Measurements from ENCODE around the gene HOXA4. TPM values are rescaled to one million over a fixed set of nuclear protein-coding genes. Genes with fewer than 3 reads are reported as not detected.

The HOXA4 gene
- total RNA-seq, 3 donors from 2014 or later = 0.14 TPM; not detected in 2

- ATAC-seq (no peak), DNase-seq (no peak)
- Mint-ChIP-seq H3K4me1 (ENCODE audit: low read depth) (no peaks in the 10 kb centered on the region), H3K36me3 (ENCODE audit: insufficient read depth) (no peaks in the 10 kb centered on the region), H3K9me3 (no peaks in the 10 kb centered on the region), H3K27me3 (ENCODE audit: low read depth) (peaks cover 59% of the 10 kb centered on the region), H3K4me3 (no peak overlapping the region)
Observed at GRCh38 chr7:27141137-27141922, 10.8 kb upstream of the HOXA4 start.

GRCh38 chr7:27140126-27140857, 9.7 kb upstream of the HOXA4 start:
- Mint-ChIP-seq H3K9me3 (no peaks in the 10 kb centered on the region), H3K27me3 (ENCODE audit: low read depth) (peaks cover 61% of the 10 kb centered on the region), H3K4me3 (no peak overlapping the region), H3K4me1 (ENCODE audit: low read depth) (peaks cover 5% of the 10 kb centered on the region), H3K36me3 (ENCODE audit: insufficient read depth) (no peaks in the 10 kb centered on the region)
- ATAC-seq (no peak), DNase-seq (no peak)

- ATAC-seq = no peak
- Mint-ChIP-seq H3K27me3 (ENCODE audit: low read depth) (peaks cover 62% of the 10 kb centered on the region), H3K4me1 (ENCODE audit: low read depth) (peaks cover 8% of the 10 kb centered on the region), H3K9me3 (no peaks in the 10 kb centered on the region), H3K4me3 (no peak overlapping the region), H3K36me3 (ENCODE audit: insufficient read depth) (no peaks in the 10 kb centered on the region)
- DNase-seq = no peak
Observed at GRCh38 chr7:27139334-27140125, 9.0 kb upstream of the HOXA4 start.

DNA sequence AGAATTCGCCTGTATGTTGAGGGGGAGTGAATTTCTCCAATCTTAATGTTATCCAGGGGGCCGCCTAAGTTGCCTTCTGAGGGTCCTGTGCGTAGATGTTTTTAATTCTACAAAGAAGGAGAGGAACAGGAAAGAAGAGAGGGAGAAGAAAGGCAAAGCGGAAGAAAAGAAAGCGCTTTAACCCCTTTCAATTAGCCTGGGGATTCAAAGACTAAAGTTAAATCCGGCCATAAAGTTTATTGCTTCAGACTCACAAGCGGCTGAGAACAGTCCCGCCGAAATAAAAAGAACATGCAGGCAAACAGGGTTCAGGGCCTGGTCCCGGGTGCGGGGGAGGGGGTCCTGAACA, 8.4 kb upstream of the HOXA4 start:
- H3K9me3 Mint-ChIP-seq = no peaks in the 10 kb centered on the region
- peaks cover 13% of the 10 kb centered on the region for H3K4me1 Mint-ChIP-seq (ENCODE audit: low read depth)
- DNase-seq (no peak), ATAC-seq (no peak)
- no peak overlapping the region for H3K4me3 Mint-ChIP-seq
- H3K27me3 Mint-ChIP-seq (ENCODE audit: low read depth) = peaks cover 60% of the 10 kb centered on the region
- no peaks in the 10 kb centered on the region for H3K36me3 Mint-ChIP-seq (ENCODE audit: insufficient read depth)

- no peak for DNase-seq
- no peak overlapping the region for H3K4me3 Mint-ChIP-seq
- H3K9me3 Mint-ChIP-seq = no peaks in the 10 kb centered on the region
- H3K36me3 Mint-ChIP-seq (ENCODE audit: insufficient read depth) = no peaks in the 10 kb centered on the region
- peaks cover 61% of the 10 kb centered on the region for H3K27me3 Mint-ChIP-seq (ENCODE audit: low read depth)
- no peak for ATAC-seq
- H3K4me1 Mint-ChIP-seq (ENCODE audit: low read depth) = peaks cover 13% of the 10 kb centered on the region
Observed at GRCh38 chr7:27138472-27138871, 7.9 kb upstream of the HOXA4 start.

DNA sequence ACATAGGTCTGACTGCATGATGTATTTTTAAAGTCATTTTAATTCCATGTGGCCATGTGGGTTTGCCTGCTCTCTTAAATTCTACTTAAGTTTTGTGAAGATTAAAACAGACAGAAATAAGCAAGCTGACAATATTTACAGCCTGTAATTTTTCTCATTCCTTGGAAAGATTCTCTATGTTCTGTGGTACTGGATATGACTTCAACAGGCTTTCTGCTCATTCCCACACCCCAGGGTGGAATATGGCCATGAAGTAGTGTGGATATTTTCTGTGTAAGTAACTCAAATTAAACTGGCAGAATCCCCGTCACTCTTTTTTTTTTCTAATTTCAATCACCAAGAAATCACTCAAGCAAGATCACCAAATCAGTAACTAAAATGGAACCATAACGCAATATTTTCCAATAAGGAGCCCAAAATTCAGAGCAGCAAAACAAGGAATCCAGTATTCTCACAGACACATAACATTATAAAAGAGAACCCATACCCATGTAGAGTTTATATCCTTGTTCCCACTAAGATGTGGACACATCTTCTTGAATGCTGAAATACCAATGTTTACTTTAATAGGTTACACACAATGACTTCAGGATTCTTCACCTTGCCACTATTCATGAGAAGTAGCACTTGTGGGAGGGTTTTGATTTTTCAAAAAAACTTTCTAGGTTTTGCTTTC, 7.2 kb upstream of the HOXA4 start:
- Mint-ChIP-seq H3K4me3 (no peak overlapping the region), H3K36me3 (ENCODE audit: insufficient read depth) (no peaks in the 10 kb centered on the region), H3K9me3 (no peaks in the 10 kb centered on the region), H3K27me3 (ENCODE audit: low read depth) (peaks cover 65% of the 10 kb centered on the region), H3K4me1 (ENCODE audit: low read depth) (peaks cover 13% of the 10 kb centered on the region)
- ATAC-seq = no peak
- DNase-seq = no peak

GRCh38 chr7:27134392-27134791, 3.8 kb upstream of the HOXA4 start:
- DNase-seq (no peak), ATAC-seq (peak; percentile 57 to 68)
- H3K27me3 Mint-ChIP-seq (ENCODE audit: low read depth) = peaks cover 62% of the 10 kb centered on the region
- no peak overlapping the region for H3K4me3 Mint-ChIP-seq
- H3K9me3 Mint-ChIP-seq = no peaks in the 10 kb centered on the region
- H3K36me3 Mint-ChIP-seq (ENCODE audit: insufficient read depth) = no peaks in the 10 kb centered on the region
- H3K4me1 Mint-ChIP-seq (ENCODE audit: low read depth) = peaks cover 13% of the 10 kb centered on the region

DNA sequence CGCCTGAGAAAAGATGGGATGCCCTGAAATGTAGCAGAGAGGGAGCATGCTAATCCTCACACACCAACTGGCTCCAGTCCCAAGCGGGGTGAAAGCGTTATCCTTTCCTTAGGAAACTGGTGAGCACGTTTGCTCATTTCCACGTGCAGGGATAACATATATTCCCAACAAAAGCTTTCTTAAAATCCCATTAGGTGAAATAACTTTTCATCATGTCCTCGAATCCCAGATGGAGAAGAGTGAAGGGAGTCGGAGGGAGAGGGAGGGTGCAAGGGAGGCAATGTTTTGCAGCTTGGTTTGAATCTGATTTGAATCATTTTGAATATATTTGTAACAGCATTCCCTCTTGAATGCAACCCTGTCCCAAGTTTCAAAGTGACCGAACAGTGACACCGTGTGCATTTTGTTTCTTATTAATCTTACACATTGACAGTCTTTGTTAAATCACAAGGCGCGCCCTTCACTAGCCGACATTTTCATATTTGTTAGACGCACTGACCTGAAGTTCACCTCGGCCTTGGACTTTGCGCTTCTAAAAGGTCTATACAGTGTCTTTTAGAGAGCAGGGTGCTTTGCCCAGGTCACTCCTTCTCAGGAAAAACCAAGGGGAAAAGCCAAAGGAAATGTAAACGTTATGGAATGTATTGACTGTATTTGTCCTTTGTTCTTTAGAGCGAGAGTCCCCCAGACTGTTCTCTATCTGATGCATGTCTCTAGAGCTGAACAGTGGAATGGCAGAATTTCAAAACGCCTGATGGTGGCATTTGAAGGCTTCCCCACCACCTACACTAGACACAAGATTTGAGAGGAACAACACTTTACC, 3.1 kb upstream of the HOXA4 start:
- no peak for ATAC-seq
- H3K27me3 Mint-ChIP-seq (ENCODE audit: low read depth) = peaks cover 62% of the 10 kb centered on the region
- H3K4me3 Mint-ChIP-seq = no peak overlapping the region

DNA sequence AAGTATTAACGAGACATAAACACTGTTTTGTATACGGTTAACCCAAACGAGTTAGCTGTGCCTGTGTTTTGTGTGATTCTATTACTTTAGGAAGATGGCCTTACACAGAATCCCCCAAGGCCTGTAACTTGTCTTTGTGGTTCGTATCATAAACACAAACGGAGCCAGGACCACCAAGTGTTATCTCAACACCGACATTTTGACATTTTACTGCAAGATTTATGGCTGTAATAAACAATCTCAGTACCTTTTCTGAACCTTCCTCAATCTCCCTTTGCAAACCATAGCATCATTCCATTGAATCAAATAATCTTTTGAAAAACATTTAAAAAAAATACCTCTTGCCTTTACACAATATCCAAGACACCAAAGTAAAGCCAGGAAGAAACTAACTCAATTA, 2.4 kb upstream of the HOXA4 start:
- H3K36me3 Mint-ChIP-seq (ENCODE audit: insufficient read depth) = no peaks in the 10 kb centered on the region
- DNase-seq = no peak
- H3K4me1 Mint-ChIP-seq (ENCODE audit: low read depth) = peaks cover 13% of the 10 kb centered on the region
- no peak overlapping the region for H3K4me3 Mint-ChIP-seq
- H3K9me3 Mint-ChIP-seq = no peaks in the 10 kb centered on the region
- H3K27me3 Mint-ChIP-seq (ENCODE audit: low read depth) = peaks cover 59% of the 10 kb centered on the region
- no peak for ATAC-seq

More for the DNA sequence above, 3.1 kb upstream of the HOXA4 start:
- H3K36me3 Mint-ChIP-seq (ENCODE audit: insufficient read depth) = no peaks in the 10 kb centered on the region
- peaks cover 13% of the 10 kb centered on the region for H3K4me1 Mint-ChIP-seq (ENCODE audit: low read depth)
- no peak for DNase-seq
- H3K9me3 Mint-ChIP-seq = no peaks in the 10 kb centered on the region

DNA sequence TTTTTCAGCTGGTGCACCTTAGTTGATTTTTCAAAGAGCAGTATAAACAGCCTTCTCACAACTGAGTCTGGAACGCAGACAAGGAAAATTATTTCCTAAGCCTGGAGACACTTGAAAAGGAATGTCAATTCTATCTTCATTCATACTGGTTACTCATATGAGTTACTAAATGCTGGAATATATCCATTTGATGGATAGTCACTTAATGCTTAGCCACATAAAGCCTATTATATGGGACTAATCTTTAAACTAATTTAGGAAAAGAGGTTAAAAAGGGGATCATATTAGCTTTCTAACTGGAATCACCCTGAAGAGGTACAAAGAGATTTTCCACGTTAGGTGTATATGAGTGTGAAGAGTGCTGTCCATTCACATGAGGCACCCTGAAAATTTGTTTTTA, 1.7 kb upstream of the HOXA4 start:
- DNase-seq (no peak), ATAC-seq (no peak)
- Mint-ChIP-seq H3K4me3 (no peak overlapping the region), H3K4me1 (ENCODE audit: low read depth) (peaks cover 13% of the 10 kb centered on the region), H3K36me3 (ENCODE audit: insufficient read depth) (no peaks in the 10 kb centered on the region), H3K27me3 (ENCODE audit: low read depth) (peaks cover 59% of the 10 kb centered on the region), H3K9me3 (no peaks in the 10 kb centered on the region)

DNA sequence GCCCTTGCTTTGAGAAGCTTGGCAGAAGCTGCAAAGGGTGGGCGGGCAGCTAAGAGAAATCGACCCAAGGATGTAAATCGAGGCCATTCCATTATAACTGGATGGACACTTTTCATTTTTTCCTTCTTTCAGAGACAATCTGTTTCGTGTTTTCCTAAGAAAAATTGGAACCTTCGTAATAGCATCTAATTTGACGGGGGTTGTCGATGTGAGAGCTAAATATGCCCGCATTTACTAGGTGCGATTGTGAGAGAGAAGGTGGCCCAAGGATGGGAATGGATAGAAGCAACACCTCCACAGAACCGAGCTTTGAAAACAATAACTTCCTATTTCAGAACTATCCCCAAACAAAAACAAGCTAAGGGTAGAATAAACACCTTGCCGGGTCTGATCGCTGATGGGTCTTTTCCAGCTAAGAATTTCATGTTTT, 848 bp upstream of the HOXA4 start:
- peaks cover 13% of the 10 kb centered on the region for H3K4me1 Mint-ChIP-seq (ENCODE audit: low read depth)
- ATAC-seq (no peak), DNase-seq (no peak)
- H3K4me3 Mint-ChIP-seq = peak overlapping the region; percentile 68
- peaks cover 60% of the 10 kb centered on the region for H3K27me3 Mint-ChIP-seq (ENCODE audit: low read depth)
- no peaks in the 10 kb centered on the region for H3K9me3 Mint-ChIP-seq
- no peaks in the 10 kb centered on the region for H3K36me3 Mint-ChIP-seq (ENCODE audit: insufficient read depth)

GRCh38 chr7:27129729-27130539, 623 bp downstream of the HOXA4 start:
- Mint-ChIP-seq H3K4me1 (ENCODE audit: low read depth) (peaks cover 7% of the 10 kb centered on the region), H3K4me3 (peak overlapping the region; percentile 32), H3K9me3 (no peaks in the 10 kb centered on the region), H3K36me3 (ENCODE audit: insufficient read depth) (no peaks in the 10 kb centered on the region), H3K27me3 (ENCODE audit: low read depth) (peaks cover 53% of the 10 kb centered on the region)
- peak; percentile 18 to 20 for ATAC-seq
- no peak for DNase-seq

Measured in activated T-cell treated with anti-CD3 and anti-CD28 coated beads, Interleukin-2, amount 50 U/mL, for 4 hours (primary cell).